HL-60 (cell line): ENCODE measurements around the gene ING2.

Experiments used
- DNase-seq, 2 experiments: peaks; one replicate each; pipeline ENCODE4 v3.0.0-alpha.2; 2010 to 2020; ENCODE audit warnings: low read depth in 1 of 2, low spot score in 1 of 2
- H3K27ac ChIP-seq: fragments of 250-450 bp; sonication (Bioruptor Pico); replicated peaks from 2 replicates; pipeline ENCODE4 v1.5.1; 2020; ENCODE audit warnings: mild to moderate bottlenecking, moderate library complexity
- H3K27me3 ChIP-seq: fragments of 250-450 bp; sonication (Bioruptor Pico); 2 replicates; pipeline ENCODE4 v1.5.1; 2021; ENCODE audit warnings: mild to moderate bottlenecking, moderate library complexity; ENCODE audit not compliant: insufficient read depth, poor library complexity, severe bottlenecking
- H3K4me3 ChIP-seq: replicated peaks from 2 replicates; pipeline ENCODE4 v1.5.1; 2011; ENCODE audit warnings: mild to moderate bottlenecking, control low read depth, low read length; ENCODE audit not compliant: insufficient read depth
- CTCF ChIP-seq: IDR thresholded peaks from one replicate; pipeline ENCODE4 v1.5.1; 2011; ENCODE audit warnings: low read length, control low read depth, inconsistent platforms; ENCODE audit not compliant: insufficient read depth
- GABPA ChIP-seq: IDR thresholded peaks from 2 replicates; pipeline ENCODE4 v1.6.1; 2012; ENCODE audit warnings: low read depth
- POLR2AphosphoS5 ChIP-seq: IDR thresholded peaks from 2 replicates; pipeline ENCODE4 v1.6.1; 2012; ENCODE audit warnings: low read depth
- SPI1 ChIP-seq: IDR thresholded peaks from 2 replicates; pipeline ENCODE4 v1.6.1; 2012; ENCODE audit warnings: low read depth, mild to moderate bottlenecking, borderline replicate concordance
- TF ChIP-seq, protein P1 (sequence below): IDR thresholded peaks from 2 replicates; pipeline ENCODE4 v1.6.1; 2012; ENCODE audit warnings: low read depth; ENCODE audit not compliant: insufficient replicate concordance

ING2 gene

DNA sequence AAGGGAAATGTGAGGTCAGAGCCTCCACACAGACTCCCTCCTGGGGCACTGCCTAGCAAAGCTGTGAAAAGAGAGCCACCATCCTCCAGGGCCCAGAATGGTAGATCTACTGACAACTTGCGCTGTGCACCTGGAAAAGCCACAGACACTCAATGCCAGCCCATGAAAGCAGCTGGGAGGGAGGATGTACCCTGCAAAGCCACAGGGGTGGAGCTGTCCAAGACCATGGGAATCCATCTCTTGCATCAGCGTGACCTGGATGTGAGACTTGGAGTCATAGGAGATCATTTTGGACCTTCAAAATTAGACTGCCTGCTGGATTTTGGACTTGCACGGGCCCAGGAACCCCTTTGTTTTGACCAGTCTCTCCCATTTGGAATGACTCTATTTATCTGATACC is 37.6 kb upstream of the ING2 start:
- no peak overlapping the region for H3K27ac ChIP-seq
- no peak overlapping the region for H3K4me3 ChIP-seq
- TF ChIP-seq POLR2AphosphoS5 (no peak), SPI1 (no peak), GABPA (no peak), CTCF (no peak)
- TF ChIP-seq, protein P1, sequence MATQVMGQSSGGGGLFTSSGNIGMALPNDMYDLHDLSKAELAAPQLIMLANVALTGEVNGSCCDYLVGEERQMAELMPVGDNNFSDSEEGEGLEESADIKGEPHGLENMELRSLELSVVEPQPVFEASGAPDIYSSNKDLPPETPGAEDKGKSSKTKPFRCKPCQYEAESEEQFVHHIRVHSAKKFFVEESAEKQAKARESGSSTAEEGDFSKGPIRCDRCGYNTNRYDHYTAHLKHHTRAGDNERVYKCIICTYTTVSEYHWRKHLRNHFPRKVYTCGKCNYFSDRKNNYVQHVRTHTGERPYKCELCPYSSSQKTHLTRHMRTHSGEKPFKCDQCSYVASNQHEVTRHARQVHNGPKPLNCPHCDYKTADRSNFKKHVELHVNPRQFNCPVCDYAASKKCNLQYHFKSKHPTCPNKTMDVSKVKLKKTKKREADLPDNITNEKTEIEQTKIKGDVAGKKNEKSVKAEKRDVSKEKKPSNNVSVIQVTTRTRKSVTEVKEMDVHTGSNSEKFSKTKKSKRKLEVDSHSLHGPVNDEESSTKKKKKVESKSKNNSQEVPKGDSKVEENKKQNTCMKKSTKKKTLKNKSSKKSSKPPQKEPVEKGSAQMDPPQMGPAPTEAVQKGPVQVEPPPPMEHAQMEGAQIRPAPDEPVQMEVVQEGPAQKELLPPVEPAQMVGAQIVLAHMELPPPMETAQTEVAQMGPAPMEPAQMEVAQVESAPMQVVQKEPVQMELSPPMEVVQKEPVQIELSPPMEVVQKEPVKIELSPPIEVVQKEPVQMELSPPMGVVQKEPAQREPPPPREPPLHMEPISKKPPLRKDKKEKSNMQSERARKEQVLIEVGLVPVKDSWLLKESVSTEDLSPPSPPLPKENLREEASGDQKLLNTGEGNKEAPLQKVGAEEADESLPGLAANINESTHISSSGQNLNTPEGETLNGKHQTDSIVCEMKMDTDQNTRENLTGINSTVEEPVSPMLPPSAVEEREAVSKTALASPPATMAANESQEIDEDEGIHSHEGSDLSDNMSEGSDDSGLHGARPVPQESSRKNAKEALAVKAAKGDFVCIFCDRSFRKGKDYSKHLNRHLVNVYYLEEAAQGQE, result no peak
- H3K27me3 ChIP-seq, result no peaks in the 10 kb centered on the region
- no peak for DNase-seq

- no peak for DNase-seq
- no peak overlapping the region for H3K4me3 ChIP-seq
- no peaks in the 10 kb centered on the region for H3K27me3 ChIP-seq
- no peak overlapping the region for H3K27ac ChIP-seq
- TF ChIP-seq CTCF, result no peak
Observed at GRCh38 chr4:183468210-183469095, 36.4 kb upstream of the ING2 start.

- no peaks in the 10 kb centered on the region for H3K27me3 ChIP-seq
- DNase-seq, result no peak
- H3K4me3 ChIP-seq, result no peak overlapping the region
- H3K27ac ChIP-seq, result no peak overlapping the region
- TF ChIP-seq SPI1 (no peak), GABPA (no peak), POLR2AphosphoS5 (no peak), CTCF (no peak)
- TF ChIP-seq, protein P1, result no peak
Observed at GRCh38 chr4:183469285-183469684, 35.6 kb upstream of the ING2 start.

DNA sequence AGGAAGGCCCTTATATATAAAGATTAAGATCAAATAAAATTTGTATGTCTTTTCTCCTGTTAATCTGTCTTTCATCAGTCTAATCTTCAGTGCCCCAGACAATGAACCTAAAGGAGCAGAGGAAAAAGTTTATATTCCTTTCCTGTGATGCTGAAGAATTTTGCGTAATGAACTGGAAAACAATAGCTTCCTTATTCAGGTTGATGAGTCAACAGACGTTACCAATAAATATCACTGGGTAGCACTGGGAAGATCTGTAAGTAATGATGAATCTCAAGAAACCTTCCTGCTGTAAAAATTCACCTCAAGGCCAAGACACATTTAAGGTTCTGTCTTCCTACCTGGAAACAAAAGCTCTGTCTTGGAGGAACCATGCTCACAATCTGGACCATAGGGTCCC is 34.9 kb upstream of the ING2 start:
- no peak overlapping the region for H3K27ac ChIP-seq
- TF ChIP-seq SPI1 (no peak), CTCF (no peak), POLR2AphosphoS5 (no peak), GABPA (no peak)
- TF ChIP-seq, protein P1, result no peak
- no peak for DNase-seq
- no peaks in the 10 kb centered on the region for H3K27me3 ChIP-seq
- H3K4me3 ChIP-seq, result no peak overlapping the region
